ENCODE measurements around the gene GALC.

Gene GALC

DNA sequence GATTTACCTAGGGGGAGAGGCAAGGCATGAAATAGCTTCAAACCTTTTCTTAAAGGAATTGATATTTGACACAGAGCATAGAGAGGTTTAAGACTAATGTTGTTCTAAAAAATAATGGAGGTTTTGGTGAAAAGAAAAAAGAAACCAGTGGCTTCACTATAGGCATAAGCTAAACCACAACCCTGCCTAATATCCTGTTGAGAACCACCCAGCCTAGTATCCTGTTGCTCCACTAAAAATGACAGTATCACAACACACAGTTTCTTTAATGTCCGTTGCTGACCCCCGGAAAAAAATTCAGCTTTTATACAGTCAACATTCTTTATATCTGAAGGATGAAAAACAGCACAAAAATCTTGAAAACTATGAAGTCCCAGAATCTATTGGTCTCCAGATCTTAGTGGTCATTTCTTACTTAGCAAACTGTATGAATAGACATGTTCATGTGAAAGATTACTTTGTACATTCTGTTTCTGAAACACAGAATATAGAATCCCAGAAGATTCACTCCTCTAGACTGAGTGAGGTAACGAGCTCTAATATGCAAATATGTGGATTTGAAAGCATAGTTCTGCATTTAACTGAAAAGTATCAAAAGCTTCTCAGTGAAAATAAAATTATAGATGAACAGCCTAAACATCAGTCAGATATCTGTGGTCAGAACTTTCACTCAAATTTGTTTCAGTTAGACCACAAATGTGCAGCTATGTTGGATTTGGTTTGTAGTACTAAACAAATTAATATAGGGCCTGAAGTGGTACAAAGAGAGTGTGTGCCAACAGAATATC lies 40.5 kb downstream of the GALC start:
- DNase-seq: no peak

DNA sequence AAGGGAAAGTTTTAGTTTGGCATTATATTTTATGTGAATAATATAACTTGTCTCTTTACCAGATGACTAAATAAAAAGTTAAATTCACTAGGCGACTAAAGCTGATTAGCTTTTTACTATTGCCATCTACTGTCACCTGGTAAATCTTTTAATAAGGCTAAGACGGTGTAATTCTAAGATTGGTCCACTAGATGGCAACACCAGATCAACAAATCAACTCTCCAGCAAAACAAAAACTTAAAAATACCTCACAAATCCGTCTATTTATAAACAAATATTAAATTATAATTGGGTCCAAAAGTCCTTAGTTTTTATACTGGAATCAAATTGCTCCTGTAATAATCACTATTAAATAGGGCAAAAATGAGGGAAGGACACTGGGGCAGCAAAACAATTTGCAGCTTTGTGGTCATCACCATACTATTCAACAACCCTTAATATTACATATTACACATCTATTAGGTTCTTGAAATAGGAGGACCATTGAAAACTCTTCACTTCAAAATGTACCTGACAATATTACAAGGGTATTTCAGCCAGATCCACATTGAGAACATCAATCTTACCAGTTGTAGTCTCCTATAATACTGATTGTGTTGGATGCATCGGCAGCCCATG lies 47.9 kb downstream of the GALC start:
- DNase-seq: no peak

DNA sequence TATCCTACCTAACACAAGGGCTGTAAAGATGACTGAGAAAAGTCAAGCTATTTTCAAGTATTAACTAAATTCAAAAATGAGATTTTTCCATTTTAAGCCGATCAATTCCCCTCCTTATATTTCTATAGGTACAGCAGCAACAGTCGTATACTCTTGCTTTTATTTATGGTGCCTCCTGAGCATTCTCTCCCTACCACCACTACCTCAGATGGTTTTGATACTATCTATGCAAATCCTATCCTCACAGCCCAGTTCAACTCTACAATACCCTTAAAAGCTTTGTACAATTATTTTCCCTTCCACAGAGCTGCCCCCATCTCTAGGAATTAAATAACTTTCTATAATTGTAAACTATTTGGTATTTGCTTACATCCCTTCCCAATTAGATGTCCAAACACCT lies 52.1 kb downstream of the GALC start:
- no peak for DNase-seq

DNA sequence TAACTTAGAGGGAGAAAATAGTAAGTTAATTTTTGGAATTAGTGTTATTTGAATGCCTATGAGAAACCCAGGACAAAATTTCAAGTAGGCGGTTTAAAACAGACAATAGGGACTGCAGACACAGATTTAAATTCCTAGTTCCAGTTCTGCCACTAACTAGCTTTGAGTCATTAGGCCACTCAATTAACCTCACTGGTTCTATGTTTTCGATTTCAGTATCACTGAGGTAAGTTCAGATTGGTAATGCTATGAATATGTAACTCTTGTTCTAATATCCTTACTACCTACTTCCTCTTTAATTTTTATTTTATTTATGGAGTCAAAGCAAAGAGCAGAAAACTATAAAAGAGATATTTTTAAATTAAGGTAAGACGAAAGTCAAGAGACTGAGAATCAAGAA lies 52.6 kb downstream of the GALC start:
- no peak for DNase-seq

DNA sequence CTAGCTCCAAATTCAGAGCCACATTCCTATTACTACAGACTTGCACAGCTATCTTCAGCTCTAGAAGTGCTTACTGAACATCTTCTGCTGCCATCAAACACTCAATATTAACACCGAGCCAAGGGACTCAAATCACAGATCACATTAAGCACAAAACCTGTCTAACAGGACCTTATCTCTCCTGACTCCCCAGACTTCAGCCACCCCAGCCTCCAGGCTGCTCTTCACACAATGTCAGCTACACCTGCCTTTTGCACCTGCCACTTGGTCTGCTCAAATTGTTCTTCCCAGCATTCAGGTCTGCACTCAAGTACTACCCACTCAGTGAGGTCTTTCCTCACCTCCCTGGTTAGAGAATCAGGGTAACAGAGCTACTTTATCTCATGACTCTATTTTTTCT lies 57.1 kb downstream of the GALC start:
- no peak for DNase-seq

DNA sequence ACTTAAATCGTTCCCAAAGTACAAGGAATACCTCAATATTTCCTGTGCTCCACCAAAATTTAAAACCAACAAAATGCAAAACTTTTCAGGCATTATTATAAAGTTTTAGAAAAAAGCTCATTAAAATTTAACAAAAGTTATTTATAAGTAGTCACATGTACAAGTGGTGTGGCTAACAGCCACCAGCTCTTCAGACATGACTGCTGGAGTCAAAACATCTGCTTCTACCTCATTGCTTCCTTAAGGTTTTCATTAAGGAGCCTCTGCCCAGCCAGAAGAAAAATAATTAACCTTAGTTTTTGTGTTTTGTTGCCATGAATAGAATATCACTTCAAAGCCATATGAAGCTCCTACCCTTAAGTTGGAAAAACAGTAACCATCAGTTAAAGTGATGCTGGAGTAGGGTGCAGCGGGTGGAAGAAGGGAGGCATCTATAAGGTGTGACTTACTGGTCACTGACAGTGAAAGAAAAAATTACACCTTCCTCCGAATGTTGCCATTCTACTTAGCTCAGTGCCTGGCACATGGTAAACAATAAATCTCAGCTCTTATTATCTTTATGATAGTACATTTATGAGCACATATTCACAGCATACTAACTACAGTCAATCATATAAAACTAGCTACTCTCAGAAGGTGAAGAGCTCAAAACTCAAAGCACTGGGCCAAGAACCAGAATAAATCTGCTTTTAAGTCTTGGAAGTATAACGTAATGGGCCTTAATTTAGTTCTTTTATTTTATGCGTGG lies 57.7 kb downstream of the GALC start:
- DNase-seq: no peak

DNA sequence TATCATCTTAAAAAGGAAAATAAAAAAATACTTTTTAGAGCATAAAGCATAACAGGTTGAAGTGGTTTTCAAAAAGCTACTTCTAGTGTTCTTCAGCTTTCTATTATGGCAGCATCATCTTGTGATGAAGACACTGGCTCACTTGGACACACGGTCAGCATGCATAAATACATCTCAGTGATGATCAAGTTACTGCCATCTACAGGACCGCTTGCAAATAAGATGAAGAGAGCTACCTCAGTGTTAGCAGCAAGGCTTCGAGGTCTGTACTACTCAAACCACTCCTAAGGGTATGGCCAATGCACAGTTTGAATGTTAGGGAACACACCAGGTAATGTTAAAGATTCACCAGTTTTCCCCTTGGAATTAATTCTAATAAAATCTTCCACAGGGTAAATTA lies 58.8 kb downstream of the GALC start:
- DNase-seq: no peak

DNA sequence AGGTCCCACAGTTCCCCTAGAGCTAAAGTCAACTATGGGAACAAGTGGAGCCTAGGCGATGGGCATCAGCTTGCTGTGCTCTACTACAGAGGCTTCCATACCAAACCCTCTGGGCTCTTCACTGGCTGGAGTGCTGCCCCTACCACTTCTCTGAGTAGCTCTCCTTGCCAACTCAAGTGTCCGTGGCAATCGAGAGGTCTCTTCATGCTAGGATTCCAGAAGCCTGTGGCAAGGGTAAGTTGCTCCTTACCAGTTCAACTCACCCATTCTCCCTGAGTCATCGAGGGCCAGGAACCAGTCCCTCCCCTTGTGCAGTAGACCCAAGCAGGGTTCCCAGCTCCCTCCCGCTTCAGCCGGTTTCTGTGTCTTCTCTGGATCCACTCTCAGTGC lies 76.1 kb downstream of the GALC start:
- DNase-seq: no peak

DNA sequence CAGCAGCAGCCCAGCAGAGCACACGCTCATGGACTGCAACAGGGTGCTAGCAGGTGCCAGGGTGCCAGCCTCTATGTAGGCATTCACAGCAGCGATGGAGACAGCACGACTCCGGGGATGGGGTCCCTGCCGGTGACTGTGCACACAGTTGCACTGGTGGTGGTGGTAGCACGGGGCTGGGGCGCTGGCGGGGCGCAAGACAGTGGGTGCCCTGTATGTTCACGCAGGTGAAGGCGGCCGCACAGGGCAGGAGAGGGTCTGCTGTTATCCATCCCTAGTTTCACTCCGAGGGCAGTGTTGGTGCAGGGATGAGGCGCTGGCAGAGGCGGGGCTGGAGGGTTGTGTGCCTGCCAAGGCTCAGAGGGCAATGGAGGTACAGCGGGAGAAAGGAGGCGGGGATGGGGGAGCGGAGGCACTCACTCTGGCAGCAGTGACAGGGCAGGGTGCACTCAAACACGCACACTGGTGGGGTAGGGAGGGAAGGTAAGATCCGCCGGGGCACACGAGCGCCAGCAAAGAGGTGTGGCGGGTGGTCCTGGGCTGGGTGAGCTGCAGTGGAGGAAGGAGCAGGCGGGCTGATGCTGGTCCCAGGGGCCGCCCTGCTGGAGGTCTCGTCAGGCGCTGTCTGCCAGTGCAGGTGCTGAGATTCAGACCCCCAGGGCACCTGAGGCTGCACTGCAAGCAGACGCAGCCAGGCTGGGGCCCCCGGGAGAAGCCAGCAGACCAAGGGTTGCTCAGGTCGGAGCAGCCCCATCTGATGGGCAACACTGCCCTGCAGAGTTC lies 76.7 kb downstream of the GALC start:
- no peak for DNase-seq

DNA sequence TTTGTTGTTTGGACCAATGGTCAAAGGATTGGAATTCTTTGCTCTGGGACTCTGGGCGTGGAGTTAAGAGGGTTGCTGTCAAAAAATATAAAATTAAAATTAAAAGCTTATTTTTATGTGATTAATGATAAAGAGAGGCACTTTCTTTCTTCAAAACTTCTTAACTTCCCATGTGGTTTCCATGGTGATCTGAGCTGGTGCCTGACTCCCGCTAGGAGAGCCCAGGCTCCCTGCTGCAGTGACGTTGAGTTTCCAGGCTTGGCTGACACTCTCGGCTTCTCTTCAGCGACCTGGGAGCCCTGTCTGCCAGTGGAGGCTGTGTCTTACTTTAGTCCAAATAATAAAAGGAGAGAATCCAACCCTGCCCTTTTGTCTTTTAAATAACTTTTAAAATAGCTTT lies 84.4 kb downstream of the GALC start:
- no peak for DNase-seq

DNA sequence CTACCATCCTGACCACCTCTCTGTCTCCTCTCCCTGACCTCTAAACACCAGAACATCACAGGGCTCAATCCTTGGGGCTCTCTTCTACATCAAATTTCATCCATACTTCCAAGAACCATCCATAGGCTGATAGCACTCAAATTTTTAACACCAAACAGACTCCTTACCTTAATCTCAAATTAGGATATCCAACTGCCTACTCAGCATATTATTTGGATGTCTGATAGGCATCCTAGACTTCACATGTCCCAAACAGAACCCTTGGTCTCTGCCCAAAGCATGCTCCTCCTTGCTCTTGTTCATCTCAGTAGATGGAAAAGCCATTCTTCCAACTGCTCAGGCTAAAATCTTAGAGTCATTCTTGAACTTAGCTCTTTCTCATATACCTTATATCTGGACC lies 91.3 kb downstream of the GALC start:
- DNase-seq: no peak

DNA sequence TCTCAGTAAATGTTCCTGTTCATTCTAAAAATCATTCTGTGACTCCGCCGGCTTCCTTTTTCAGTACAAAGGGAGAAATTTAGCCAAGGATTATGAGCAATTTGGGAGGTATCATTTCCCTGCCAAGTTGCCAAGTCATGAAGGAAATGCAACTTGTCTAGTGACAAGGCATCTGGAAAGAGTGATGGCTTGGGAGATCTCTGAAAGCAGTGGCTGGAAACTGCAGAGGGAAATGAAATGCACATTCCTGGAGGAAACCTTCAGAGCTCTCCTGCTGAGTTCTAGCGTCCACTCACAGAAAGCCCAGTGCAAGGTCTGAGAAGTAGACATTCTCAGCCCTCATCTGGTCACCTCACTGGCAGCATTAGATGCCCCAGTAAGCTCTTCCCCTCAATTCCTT lies 91.7 kb downstream of the GALC start:
- DNase-seq: no peak

DNA sequence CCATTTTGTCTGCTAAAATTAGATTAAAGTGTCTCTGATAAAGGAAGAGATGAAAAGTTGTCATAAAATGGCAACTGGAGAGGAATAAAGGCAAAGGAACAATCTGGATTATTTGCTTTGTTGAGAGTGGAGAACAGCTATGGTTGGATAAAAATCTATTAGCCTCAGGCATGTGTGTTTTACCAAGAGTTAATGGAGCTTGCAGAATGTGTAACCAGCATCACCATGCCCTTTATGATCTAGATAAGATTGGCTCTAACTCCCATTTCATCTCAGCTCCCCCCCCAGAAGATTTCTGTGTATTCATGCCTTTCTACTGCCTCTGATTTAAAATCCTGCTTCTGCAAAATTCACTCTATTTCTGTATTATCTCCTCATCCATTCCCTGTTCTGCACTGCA lies 93.8 kb downstream of the GALC start:
- no peak for DNase-seq

DNA sequence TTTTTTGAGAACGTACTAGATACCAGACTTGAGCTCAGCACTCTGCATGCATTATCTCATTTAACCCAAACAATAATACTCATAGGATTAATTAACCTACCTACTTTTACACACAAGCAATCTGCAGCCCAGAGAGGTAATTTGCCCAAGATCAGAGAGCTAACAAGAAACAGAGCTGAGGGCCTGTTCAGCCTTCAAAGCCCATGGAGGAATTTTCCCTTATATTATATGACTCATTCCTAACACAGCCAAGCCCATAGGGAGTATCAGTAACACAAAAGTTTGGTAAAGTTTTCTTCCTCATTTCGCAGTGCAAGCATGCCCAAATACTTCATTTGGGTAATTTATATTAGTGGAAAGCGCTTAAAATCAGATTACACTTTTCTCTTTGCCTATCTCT lies 94.7 kb downstream of the GALC start:
- no peak for DNase-seq

DNA sequence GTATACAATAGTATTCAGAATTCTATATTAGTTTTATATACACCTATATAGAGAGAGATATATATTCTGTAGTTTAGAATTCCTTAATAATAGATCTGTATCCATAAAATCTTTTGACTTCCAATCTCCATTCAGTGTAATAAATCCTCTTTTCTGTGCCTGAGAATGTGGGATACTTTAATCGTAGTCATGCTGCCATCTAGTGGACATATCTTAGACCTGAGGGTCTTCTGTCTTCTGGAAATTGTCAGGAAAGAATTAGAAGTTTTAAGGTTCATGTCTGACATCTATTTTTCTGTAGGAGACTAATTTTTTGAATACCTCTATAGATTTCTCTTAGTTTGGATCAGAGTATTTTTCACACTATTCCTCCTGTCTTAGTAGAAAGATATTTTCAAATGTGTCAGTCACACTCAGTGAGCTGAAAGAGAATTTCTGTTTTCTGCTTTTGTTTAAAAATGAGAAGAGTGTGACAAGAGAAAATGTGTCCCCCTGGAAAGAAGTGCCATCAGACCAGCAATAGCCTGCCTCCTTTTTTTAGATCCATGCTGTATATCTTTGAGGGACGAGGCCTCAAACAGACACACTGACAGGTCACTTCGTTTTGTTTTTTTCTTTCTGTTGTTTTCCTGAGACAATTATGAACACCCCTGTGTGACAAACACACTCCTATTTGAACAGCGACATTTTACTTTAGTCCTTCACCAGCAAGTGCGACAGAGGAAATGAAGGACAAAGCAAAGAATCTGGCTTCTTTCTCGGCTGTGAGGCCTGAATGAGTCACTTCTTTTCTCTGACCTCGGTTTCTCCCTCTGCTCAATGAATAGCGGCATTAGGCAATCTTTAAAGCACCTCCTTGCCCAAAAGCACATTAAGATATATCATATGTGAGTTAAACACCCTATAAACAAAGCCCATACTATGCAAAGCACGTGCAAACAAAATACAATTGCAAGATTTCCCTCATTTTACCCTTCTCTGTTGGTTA lies 96.3 kb downstream of the GALC start:
- no peak for DNase-seq

DNA sequence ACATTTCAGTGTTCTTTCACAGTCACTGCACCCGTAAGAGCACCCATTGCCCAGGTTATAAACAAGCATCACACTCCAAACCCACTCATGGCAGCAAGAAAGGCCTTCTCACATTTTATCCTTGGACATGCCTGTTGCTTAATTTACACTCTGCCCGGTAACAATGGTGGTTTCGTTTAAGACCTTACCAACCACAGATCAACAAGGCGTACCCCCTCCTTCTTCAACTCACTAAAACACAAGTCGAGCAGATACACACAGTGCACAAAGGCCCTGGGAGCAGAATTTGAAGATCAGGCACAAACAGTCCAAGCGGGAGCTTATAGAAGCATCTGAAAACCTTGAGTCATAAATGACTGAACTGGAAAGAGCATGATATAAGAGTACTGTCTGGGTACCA lies 98.1 kb downstream of the GALC start:
- no peak for DNase-seq

DNA sequence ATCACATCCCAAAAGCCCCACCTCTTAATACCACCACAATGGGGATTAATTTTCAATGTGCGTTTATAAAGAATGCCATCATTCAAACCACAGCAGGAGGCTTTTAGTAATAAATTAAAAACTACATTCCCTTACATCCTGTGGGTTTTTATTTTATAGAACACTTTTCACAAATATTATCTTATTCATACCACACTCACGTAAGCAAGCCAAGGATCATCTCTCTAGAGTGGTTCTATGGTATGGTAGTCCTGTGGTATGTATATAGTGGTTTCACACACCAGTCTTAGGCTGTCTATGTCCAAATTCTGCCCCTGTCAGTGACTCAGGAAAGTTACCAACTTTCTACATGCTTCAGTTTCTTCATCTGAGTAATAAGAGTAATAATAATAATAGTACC lies 100.2 kb downstream of the GALC start:
- no peak for DNase-seq

DNA sequence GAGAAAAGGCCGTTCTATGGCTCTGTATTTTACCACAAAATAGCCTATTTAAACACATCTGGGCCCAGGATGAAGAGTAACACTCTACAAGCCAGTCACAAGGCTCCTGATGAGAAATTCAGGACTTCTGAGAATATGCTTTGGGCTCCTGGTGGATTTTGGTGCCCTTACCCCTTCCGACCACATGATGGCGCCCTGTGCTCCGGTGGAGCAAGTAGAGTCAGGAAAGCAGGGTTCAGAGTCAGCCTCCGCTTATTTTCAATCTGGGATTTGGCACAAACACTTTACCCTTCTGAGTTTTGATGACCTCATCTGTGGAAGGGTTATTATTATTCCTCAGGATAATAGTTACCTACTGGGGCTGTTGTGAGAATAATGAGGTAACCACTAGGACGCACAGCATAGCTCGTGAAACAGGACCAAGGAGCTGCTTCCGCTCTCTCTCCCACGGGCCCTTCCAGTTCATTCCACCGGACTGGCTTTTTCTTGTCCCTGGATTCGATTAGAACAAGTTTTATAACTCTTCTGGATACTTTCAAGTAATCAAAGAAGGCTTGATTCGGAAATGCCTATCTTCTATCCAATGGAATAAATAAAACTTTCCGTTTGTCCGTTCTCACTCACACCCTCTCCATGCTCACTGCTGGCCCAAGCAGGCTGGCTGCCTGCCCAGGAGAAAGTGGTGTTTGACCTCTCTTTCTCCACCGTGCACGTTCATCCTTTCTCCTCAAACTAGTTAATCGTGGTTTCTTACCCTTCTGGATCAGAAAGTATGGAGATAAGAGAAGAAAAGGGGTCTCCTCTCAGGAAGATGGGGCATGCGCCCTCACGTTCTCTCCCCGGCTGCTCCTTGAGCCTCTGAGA lies 104.6 kb downstream of the GALC start:
- DNase-seq: peak; percentile 11

DNA sequence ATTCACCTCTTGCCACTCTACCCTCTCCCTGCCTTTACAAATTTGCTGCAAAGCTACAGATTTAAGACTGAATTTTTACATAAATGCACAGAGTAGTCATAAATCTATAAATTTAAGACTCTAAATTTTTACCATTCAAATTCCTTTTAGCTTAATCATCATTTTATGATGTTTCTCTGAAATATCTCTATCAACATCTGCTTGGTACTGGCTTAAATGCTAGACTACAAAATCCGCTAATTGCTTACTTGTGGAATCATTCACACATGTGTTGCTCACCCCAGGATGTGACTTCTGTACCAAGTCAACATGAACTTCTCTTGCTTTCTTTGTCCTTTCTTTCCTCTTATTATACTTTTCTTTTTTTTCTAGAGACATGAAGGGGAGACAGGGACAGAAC lies 109.2 kb downstream of the GALC start:
- DNase-seq: no peak
